Fibroblast of skin of abdomen (primary cell): ENCODE measurements around the gene B3GALNT2.

Source experiments
- DNase-seq: peaks from one replicate; pipeline ENCODE4 v3.0.0-alpha.2; 2013

Gene B3GALNT2

DNA sequence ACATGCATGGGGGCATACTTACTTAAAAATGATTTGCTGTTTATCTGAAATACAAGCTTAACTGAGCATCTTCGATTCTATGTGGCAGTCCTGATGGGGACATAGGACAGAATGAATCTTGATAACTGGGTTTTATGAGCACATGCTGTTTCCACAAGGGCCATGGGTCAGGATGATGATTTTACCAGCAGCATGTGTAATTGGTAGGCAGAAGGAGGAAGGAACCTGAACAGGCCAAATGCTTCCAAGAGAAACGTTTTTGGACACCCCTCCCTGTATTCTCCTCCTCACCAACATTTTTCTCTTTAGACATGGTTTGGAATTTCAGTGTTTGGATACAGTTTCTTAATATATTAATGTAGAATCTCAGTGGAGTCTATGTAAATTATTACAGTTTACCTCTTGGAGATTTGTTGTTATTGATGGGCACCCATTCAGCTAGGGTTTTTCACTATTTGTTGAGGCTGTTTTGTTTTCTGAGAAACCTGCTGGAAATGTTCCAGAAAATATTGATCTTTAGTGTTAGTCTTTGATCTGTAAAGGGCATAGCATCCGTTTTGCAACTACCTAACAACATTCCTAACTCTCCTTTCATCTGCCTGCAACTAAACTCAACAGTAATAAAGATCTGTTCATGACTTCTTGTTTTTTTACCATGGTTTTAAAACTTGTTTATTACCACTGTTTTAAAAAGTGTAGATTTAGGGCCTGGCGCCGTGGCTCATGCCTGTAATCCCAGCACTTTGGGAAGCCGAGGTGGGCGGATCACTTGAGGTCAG is 95.0 kb downstream of the B3GALNT2 start:
- DNase-seq: no peak

DNA sequence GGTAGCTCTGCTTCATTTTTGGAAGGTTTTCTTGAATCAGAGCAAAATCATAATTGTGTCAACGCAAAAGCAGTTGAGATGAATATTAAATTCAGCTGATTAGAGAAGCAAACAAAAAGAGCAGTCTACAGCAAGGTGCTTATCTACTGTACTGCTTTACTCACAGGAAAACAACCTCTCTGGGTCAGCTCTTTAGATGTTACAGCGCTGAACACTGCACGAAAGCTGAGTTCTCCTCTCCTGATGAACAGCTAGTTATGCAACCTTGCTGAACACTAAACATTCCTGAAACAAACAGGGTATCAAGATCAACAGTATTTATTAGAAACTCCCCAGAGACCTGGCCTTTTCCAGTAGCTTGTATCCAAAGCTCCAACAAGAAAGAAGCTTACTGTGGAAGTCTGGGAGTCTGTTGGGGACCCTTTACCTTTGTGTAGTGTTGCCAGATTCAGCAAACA is 95.7 kb downstream of the B3GALNT2 start:
- no peak for DNase-seq

DNA sequence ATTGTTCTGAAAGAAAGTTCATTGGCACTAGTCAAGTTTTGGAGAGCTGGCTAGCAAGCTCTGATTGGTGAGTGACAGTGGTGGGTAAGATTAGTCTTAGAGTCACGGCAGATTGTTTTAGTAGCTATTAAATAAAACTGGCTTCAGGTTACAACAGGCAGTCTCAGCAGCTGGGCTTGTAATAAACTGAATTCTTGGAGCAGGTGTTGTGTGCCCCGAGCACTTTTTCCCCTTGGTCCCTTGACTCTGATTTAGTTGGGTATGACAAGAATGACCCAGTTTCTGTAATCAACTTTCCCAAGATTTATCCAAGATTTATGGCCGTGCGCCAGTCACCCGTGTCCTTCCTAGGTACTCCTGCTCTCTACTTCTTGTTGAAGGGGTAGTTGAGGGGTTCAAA is 96.8 kb downstream of the B3GALNT2 start:
- no peak for DNase-seq

DNA sequence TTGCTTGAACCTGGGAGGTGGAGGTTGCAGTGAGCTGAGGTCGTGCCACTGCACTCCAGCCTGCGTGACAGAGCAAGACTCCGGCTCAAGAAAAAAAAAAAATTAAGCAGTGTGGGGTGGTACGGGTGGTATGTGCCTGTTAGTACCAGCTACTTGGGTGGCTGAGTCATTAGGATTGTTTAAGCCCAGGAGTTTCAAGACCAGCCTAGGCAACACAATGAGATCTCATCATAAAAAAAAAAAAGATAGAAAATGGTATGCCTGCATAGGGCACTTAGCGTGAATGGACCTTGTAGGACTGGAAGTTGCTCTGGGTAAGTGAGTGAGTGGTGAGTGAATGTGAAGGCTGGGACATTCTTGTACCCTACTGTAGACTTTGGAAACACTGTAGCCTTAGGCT is 100.1 kb downstream of the B3GALNT2 start:
- DNase-seq: no peak

DNA sequence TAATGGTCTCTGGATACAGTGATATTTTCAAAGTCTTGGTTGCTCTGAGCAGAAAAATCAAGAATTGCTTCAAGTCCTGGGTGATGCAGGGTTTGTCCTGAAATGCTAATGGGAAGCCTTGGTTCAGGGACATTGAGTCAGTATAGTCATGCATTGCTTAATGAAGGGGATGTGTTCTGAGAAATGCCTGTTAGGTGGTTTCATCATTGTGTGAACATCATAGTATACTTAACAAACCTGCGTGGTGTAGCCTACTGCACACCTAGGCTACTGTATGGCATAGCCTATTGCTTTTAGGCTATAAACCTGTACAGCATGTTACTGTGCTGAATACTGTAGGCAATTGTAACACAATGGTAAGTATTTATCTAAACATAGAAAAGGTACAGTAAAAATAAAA is 100.7 kb downstream of the B3GALNT2 start:
- DNase-seq: no peak

DNA sequence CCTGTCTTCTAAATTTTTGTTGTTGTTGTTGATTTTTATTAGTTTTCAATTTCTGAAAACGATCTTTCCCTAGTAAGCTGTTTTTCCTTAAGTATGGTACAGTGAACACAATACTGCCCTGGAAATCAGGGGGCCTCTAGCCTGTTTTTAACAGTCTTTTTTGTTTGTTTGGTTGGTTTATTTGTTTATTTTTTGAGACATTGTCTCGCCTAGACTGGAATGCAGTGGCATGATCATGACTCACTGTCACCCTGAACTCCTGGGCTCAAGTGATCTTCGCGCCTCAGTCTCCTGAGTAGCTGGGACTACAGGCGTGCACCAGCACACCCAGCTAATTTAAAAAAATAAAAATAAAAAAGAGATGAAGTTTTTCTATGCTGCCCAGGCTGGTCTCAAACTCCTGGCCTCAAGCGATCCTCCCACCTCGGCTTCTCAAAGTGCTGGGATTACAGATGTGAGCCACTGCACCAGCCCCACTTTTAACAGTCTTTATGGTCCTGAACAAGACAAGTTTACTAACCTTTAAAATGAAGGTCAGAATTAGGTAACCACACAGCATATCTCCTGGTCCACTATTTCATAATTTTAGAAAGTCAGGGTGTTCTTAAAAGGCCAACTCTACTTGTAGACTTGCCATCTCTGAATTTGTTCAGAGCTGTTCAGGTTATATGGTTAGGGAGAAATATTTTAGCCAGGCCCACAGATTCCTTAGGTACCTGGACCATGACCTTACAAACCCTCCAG is 101.6 kb downstream of the B3GALNT2 start:
- no peak for DNase-seq

DNA sequence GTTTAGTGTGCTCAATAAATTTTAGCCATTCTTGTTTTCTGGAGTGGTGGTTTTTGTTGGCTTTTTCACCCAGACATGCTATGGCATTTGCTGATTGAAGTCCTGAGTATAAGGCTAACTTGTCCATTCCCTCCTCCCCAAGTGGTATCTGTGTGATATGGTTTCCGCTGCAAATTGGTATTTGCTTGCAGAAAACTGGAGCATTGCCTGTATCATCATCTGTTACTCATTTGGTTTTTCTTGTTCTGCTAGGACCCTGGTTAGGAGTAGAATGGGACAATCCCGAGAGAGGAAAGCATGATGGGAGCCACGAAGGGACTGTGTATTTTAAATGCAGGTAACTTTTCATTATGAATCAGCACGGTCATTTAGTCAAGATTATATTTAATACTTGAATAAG is 103.0 kb downstream of the B3GALNT2 start:
- peak; percentile 72 for DNase-seq
